ENCODE results near the gene ASB6. TPM values are rescaled to one million over a fixed set of nuclear protein-coding genes. Genes with fewer than 3 reads are reported as not detected.

The ASB6 gene
- total and polyA plus RNA-seq, 4 donors = 3.4 to 8.4 (median 6.2) TPM

- no peak for TF ChIP-seq GABPA (IDR thresholded peaks at IDR 0.05 in 1 of 2, conservative IDR thresholded peaks at IDR 0.05 in 1 of 2)
- TF ChIP-seq ZBTB33 (IDR thresholded peaks at IDR 0.05) = no peak
- no peak for TF ChIP-seq YY1 (IDR thresholded peaks at IDR 0.05)
- TF ChIP-seq RXRA (IDR thresholded peaks at IDR 0.05) = no peak
- no peak for TF ChIP-seq HNF4G (IDR thresholded peaks at IDR 0.05)
- no peak for TF ChIP-seq SP1 (IDR thresholded peaks at IDR 0.05)
- TF ChIP-seq NR2F2 (IDR thresholded peaks at IDR 0.05) = no peak
- TF ChIP-seq ATF3 (IDR thresholded peaks at IDR 0.05) = no peak
- no peak for TF ChIP-seq EGR1 (IDR thresholded peaks at IDR 0.05; ENCODE audit: low read depth in 2 of 2)
- TF ChIP-seq RAD21 (IDR thresholded peaks at IDR 0.05) = no peak
- TF ChIP-seq HNF4A (conservative IDR thresholded peaks at IDR 0.05) = no peak
- TF ChIP-seq JUND (IDR thresholded peaks at IDR 0.05) = no peak
- TF ChIP-seq TAF1 (conservative IDR thresholded peaks at IDR 0.05) = no peak
- Histone ChIP-seq H3K9me3 (ENCODE audit: control insufficient read depth in 4 of 4, low read length in 3 of 4) (no peaks in the 10 kb centered on the region), H3K9ac (ENCODE audit: low read depth in 1 of 2, low read length in 2 of 2) (no peak overlapping the region), H3K4me1 (ENCODE audit: control insufficient read depth in 4 of 4, insufficient read depth in 4 of 4, low read length in 3 of 4) (peaks cover 4 to 27% (median 21%) of the 10 kb centered on the region in 4 donors), H3K36me3 (ENCODE audit: control insufficient read depth in 4 of 4, insufficient read depth in 3 of 4, low read depth in 1 of 4, low read length in 3 of 4) (peaks cover 0 to 6% (median 0%) of the 10 kb centered on the region in 4 donors), H3K27ac (ENCODE audit: low read depth in 1 of 2, low read length in 2 of 2) (no peak overlapping the region), H3K27me3 (ENCODE audit: control insufficient read depth in 4 of 4, insufficient read depth in 4 of 4, low read length in 3 of 4) (no peaks in the 10 kb centered on the region), H3K4me3 (ENCODE audit: low read depth in 1 of 3, low read length in 3 of 3) (no peak overlapping the region)
- no peak for DNase-seq (ENCODE audit: low spot score)
- WGBS = 92% methylated on average over 10 of the region's 10 CpGs
These were observed 1.8 kb upstream of the ASB6 start for GRCh38 chr9:129643706-129644105.

- WGBS = 20% methylated on average over 44 of the region's 44 CpGs
- no peak for DNase-seq (ENCODE audit: low spot score)
These were observed 841 bp downstream of the ASB6 start for GRCh38 chr9:129640871-129641749.

More at GRCh38 chr9:129640871-129641749, 841 bp downstream of the ASB6 start:
- TF ChIP-seq RAD21 (IDR thresholded peaks at IDR 0.05) = no peak
- TF ChIP-seq FOXA2 (IDR thresholded peaks at IDR 0.05) = no peak
- no peak for TF ChIP-seq NR2F2 (IDR thresholded peaks at IDR 0.05)
- no peak for TF ChIP-seq SP1 (IDR thresholded peaks at IDR 0.05)
- TF ChIP-seq EGR1 (IDR thresholded peaks at IDR 0.05; ENCODE audit: low read depth in 2 of 2) = no peak
- no peak for TF ChIP-seq HNF4G (IDR thresholded peaks at IDR 0.05)
- TF ChIP-seq JUND (IDR thresholded peaks at IDR 0.05) = no peak
- TF ChIP-seq HNF4A (conservative IDR thresholded peaks at IDR 0.05) = no peak
- TF ChIP-seq ZBTB33 (IDR thresholded peaks at IDR 0.05) = no peak
- TF ChIP-seq ATF3 (IDR thresholded peaks at IDR 0.05) = no peak
- TF ChIP-seq RXRA (IDR thresholded peaks at IDR 0.05) = no peak
- TF ChIP-seq TAF1 (conservative IDR thresholded peaks at IDR 0.05) = no peak
- no peak for TF ChIP-seq REST (IDR thresholded peaks at IDR 0.05)
- no peak for TF ChIP-seq YY1 (IDR thresholded peaks at IDR 0.05)
- no peak for TF ChIP-seq MAX (IDR thresholded peaks at IDR 0.05)
- no peak for TF ChIP-seq FOXA1 (IDR thresholded peaks at IDR 0.05)
- H3K27me3 ChIP-seq (ENCODE audit: control insufficient read depth in 4 of 4, insufficient read depth in 4 of 4, low read length in 3 of 4) = no peaks in the 10 kb centered on the region
- H3K4me1 ChIP-seq (ENCODE audit: control insufficient read depth in 4 of 4, insufficient read depth in 4 of 4, low read length in 3 of 4) = peaks cover 4 to 27% (median 21%) of the 10 kb centered on the region in 4 donors
- H3K36me3 ChIP-seq (ENCODE audit: control insufficient read depth in 4 of 4, insufficient read depth in 3 of 4, low read depth in 1 of 4, low read length in 3 of 4) = peaks cover 0 to 27% (median 8%) of the 10 kb centered on the region in 4 donors
- peak overlapping the region; percentile 62 to 83 (median 82) for H3K4me3 ChIP-seq (ENCODE audit: low read depth in 1 of 3, low read length in 3 of 3)
- H3K9me3 ChIP-seq (ENCODE audit: control insufficient read depth in 4 of 4, low read length in 3 of 4) = no peaks in the 10 kb centered on the region
- peak overlapping the region in 1 of 2 donors; percentile 49 for H3K9ac ChIP-seq (ENCODE audit: low read depth in 1 of 2, low read length in 2 of 2)
- peak overlapping the region in 1 of 2 donors; percentile 80 for H3K27ac ChIP-seq (ENCODE audit: low read depth in 1 of 2, low read length in 2 of 2)

Measured in liver (tissue), 9 donors.